ENCODE data around the gene TMEM107. TPM values are rescaled to one million over a fixed set of nuclear protein-coding genes. Genes with fewer than 3 reads are reported as not detected.

The TMEM107 gene
- total RNA-seq: 23.9 and 30.1 TPM in 2 replicates

GRCh38 chr17:8176197-8176940, at the start of gene TMEM107:
TMEM107 (minus strand) TSS chr17:8176380; CDS start chr17:8176286, 94 bp downstream.

GRCh38 chr17:8209907-8210760, 34.0 kb upstream of the TMEM107 start, which contains the start of gene AURKB:
AURKB (minus strand) TSS chr17:8210575; CDS start chr17:8210224, 351 bp downstream.

GRCh38 chr17:8189711-8190477, 13.7 kb upstream of the TMEM107 start, which contains the start of gene BORCS6:
BORCS6 (minus strand) TSS chr17:8190180; CDS start chr17:8190140, 40 bp downstream.

GRCh38 chr17:8162233-8162996, 13.8 kb downstream of the TMEM107 start, which contains the start of gene VAMP2:
VAMP2 (minus strand) TSS chr17:8162948; CDS start chr17:8162879, 69 bp downstream.

GRCh38 chr17:8152112-8152775, 23.9 kb downstream of the TMEM107 start, which contains the start of gene PER1:
PER1 (minus strand) TSS chr17:8152404; CDS start chr17:8150706, 1,698 bp downstream.

GRCh38 chr17:8123695-8124349, 52.4 kb downstream of the TMEM107 start, which contains the start of gene HES7:
HES7 (minus strand) TSS chr17:8124106; CDS start chr17:8124084, 22 bp downstream.

Other genes with a start within 250 kb of the TMEM107 start
- gene KCNAB3, start 246.5 kb downstream of the TMEM107 start, total RNA-seq: under 0.01 and 0.98 TPM in 2 replicates
- gene TRAPPC1, start 244.4 kb downstream of the TMEM107 start, total RNA-seq: 27.2 and 38.6 TPM in 2 replicates
- 21.7 and 28.5 TPM in 2 replicates for gene CNTROB, start 244.2 kb downstream of the TMEM107 start, total RNA-seq
- under 0.01 TPM in 1 of 2 replicates, not detected in the other for gene GUCY2D, start 173.8 kb downstream of the TMEM107 start, total RNA-seq
- gene ALOX15B, start 137.3 kb downstream of the TMEM107 start, total RNA-seq: 0.20 and 1.8 TPM in 2 replicates
- gene ALOX12B, start 88.7 kb downstream of the TMEM107 start, total RNA-seq: 0.73 TPM in 1 of 2 replicates, not detected in the other
- gene ALOXE3, start 57.9 kb downstream of the TMEM107 start, total RNA-seq: not detected in 2 replicates
- 0.37 and 0.39 TPM in 2 replicates for gene HES7, start 52.3 kb downstream of the TMEM107 start, total RNA-seq
- gene PER1, start 24.0 kb downstream of the TMEM107 start, total RNA-seq: 27.2 and 38.1 TPM in 2 replicates
- gene VAMP2, start 13.4 kb downstream of the TMEM107 start, total RNA-seq: 3.3 and 5.5 TPM in 2 replicates
- gene BORCS6, start 13.8 kb upstream of the TMEM107 start, total RNA-seq: 5.9 and 6.2 TPM in 2 replicates
- gene AURKB, start 34.2 kb upstream of the TMEM107 start, total RNA-seq: 24.6 and 32.6 TPM in 2 replicates
- 6.6 and 12.1 TPM in 2 replicates for gene CTC1, start 71.7 kb upstream of the TMEM107 start, total RNA-seq
- gene PFAS, start 72.9 kb upstream of the TMEM107 start, total RNA-seq: 53.6 and 83.7 TPM in 2 replicates
- gene RANGRF, start 112.3 kb upstream of the TMEM107 start, total RNA-seq: 7.6 and 8.1 TPM in 2 replicates
- gene SLC25A35, start 119.0 kb upstream of the TMEM107 start, total RNA-seq: 1.1 and 1.2 TPM in 2 replicates
- not detected in 2 replicates for gene ARHGEF15, start 133.9 kb upstream of the TMEM107 start, total RNA-seq
- not detected in 2 replicates for gene ODF4, start 163.5 kb upstream of the TMEM107 start, total RNA-seq
- gene RPL26, start 206.8 kb upstream of the TMEM107 start, total RNA-seq: 1,773 and 4,256 TPM in 2 replicates
- gene RNF222, start 221.4 kb upstream of the TMEM107 start, total RNA-seq: not detected in 2 replicates

Data from subcutaneous preadipocyte (primary cell).